ENCODE measurements around the gene ASB18.

The ASB18 gene

GRCh38 chr2:236254674-236255073, 9.5 kb downstream of the ASB18 start:
- no peak overlapping the region for H3K4me3 ChIP-seq (ENCODE audit: low read depth, low read length)
- TF ChIP-seq, protein P1, sequence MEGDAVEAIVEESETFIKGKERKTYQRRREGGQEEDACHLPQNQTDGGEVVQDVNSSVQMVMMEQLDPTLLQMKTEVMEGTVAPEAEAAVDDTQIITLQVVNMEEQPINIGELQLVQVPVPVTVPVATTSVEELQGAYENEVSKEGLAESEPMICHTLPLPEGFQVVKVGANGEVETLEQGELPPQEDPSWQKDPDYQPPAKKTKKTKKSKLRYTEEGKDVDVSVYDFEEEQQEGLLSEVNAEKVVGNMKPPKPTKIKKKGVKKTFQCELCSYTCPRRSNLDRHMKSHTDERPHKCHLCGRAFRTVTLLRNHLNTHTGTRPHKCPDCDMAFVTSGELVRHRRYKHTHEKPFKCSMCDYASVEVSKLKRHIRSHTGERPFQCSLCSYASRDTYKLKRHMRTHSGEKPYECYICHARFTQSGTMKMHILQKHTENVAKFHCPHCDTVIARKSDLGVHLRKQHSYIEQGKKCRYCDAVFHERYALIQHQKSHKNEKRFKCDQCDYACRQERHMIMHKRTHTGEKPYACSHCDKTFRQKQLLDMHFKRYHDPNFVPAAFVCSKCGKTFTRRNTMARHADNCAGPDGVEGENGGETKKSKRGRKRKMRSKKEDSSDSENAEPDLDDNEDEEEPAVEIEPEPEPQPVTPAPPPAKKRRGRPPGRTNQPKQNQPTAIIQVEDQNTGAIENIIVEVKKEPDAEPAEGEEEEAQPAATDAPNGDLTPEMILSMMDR (IDR thresholded peaks at IDR 0.05; ENCODE audit: insufficient read depth, low read depth, low read length, missing control alignments) = no peak
- DNase-seq (ENCODE audit: low read depth) = no peak

DNA sequence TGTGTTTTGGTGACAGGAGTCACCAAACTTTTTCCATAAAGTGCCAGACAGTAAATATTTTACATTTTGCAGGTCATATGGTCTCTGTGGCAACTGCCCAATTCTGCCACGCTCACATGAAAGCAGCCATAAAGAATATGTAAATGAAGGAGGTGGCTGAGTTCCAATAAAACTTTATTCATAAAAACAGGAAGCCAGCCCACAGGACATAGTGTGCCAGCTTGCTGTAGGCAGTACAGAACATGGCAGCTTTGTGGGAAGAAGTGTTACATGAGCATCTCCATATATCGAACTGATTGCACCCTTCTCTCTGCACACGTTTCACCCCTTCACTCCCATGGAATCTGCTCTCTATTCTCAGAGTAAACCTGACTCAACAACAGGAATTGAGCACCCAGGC, 10.2 kb downstream of the ASB18 start:
- H3K4me3 ChIP-seq (ENCODE audit: low read depth, low read length) = no peak overlapping the region
- DNase-seq (ENCODE audit: low read depth) = no peak
- TF ChIP-seq, protein P1 (IDR thresholded peaks at IDR 0.05; ENCODE audit: insufficient read depth, low read depth, low read length, missing control alignments) = no peak

- no peak overlapping the region for H3K4me3 ChIP-seq (ENCODE audit: low read depth, low read length)
- no peak for DNase-seq (ENCODE audit: low read depth)
- TF ChIP-seq, protein P1 (IDR thresholded peaks at IDR 0.05; ENCODE audit: insufficient read depth, low read depth, low read length, missing control alignments) = no peak
Measured at GRCh38 chr2:236252602-236253001, 11.6 kb downstream of the ASB18 start.

- H3K4me3 ChIP-seq (ENCODE audit: low read depth, low read length) = no peak overlapping the region
- TF ChIP-seq, protein P1 (IDR thresholded peaks at IDR 0.05; ENCODE audit: insufficient read depth, low read depth, low read length, missing control alignments) = no peak
- DNase-seq (ENCODE audit: low read depth) = no peak
Measured at GRCh38 chr2:236250909-236251579, 13.2 kb downstream of the ASB18 start.

- no peak overlapping the region for H3K4me3 ChIP-seq (ENCODE audit: low read depth, low read length)
- DNase-seq (ENCODE audit: low read depth) = no peak
- TF ChIP-seq, protein P1 (IDR thresholded peaks at IDR 0.05; ENCODE audit: insufficient read depth, low read depth, low read length, missing control alignments) = no peak
Measured at GRCh38 chr2:236250286-236250685, 13.9 kb downstream of the ASB18 start.

GRCh38 chr2:236249066-236249465, 15.1 kb downstream of the ASB18 start:
- DNase-seq (ENCODE audit: low read depth) = no peak
- H3K4me3 ChIP-seq (ENCODE audit: low read depth, low read length) = no peak overlapping the region
- TF ChIP-seq, protein P1 (IDR thresholded peaks at IDR 0.05; ENCODE audit: insufficient read depth, low read depth, low read length, missing control alignments) = no peak

DNA sequence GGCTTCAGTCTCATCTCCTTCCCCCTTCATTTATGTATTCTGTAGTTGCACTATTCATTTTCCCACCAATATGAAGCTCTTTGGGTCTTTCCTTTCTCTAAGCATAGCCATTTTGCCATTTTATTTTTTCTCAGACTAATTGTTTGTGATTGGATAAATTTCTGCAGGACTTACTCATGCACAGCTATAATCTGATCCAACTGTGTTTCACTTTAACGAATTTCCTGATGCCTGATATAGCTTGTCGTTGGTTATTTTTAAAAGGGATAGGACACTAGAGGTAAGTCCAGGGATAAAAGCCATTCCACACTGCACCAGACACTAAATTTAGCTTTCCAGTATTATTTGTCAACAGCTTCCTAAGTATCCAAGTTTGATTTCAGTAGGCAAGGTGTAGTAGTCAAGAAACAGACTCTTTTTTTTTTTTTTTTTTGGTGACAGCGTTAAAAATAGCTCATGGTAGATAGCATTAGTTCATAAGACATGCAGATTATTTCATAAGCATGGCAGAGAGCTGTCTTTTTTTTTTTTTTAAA, 17.4 kb downstream of the ASB18 start:
- TF ChIP-seq, protein P1 (IDR thresholded peaks at IDR 0.05; ENCODE audit: insufficient read depth, low read depth, low read length, missing control alignments) = no peak
- no peak overlapping the region for H3K4me3 ChIP-seq (ENCODE audit: low read depth, low read length)
- no peak for DNase-seq (ENCODE audit: low read depth)

Data from GM12865 (cell line).